ENCODE results near the gene IGF1. TPM values are rescaled to one million over a fixed set of nuclear protein-coding genes. Genes with fewer than 3 reads are reported as not detected.

Gene IGF1
- total and polyA plus RNA-seq, 9 of the 15 experiments (the other 6 are each of a cell fraction or from before 2014, with no cell fraction given): 3.7 to 13.9 (median 4.5) TPM

DNA sequence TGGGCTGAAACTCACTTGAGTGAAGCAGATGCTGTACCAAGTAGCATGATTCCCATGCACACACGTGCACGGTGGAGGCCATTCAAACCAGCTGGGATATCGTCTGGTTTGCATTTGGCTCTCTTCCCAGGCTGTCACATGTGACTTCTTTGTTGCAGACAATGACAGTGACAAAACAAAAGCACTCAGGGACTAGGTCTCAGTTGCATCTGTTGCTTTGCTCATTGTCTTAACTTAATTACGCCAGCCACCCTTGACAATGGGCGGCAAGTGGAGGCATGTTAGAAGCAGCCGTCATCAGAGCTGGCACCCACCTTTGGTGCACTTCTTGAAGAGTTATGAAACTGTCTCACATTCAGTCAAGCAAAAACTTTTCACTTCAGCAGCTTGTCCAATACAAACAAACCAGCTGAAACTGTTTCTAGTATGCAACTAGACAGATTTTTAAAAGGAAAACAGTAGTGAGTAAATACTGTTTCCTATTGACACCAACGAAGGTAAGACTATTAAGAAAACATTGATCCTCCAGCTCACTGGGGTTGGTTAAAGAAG lies 74.3 kb downstream of the IGF1 start (continued):
- TF ChIP-seq, protein P1, sequence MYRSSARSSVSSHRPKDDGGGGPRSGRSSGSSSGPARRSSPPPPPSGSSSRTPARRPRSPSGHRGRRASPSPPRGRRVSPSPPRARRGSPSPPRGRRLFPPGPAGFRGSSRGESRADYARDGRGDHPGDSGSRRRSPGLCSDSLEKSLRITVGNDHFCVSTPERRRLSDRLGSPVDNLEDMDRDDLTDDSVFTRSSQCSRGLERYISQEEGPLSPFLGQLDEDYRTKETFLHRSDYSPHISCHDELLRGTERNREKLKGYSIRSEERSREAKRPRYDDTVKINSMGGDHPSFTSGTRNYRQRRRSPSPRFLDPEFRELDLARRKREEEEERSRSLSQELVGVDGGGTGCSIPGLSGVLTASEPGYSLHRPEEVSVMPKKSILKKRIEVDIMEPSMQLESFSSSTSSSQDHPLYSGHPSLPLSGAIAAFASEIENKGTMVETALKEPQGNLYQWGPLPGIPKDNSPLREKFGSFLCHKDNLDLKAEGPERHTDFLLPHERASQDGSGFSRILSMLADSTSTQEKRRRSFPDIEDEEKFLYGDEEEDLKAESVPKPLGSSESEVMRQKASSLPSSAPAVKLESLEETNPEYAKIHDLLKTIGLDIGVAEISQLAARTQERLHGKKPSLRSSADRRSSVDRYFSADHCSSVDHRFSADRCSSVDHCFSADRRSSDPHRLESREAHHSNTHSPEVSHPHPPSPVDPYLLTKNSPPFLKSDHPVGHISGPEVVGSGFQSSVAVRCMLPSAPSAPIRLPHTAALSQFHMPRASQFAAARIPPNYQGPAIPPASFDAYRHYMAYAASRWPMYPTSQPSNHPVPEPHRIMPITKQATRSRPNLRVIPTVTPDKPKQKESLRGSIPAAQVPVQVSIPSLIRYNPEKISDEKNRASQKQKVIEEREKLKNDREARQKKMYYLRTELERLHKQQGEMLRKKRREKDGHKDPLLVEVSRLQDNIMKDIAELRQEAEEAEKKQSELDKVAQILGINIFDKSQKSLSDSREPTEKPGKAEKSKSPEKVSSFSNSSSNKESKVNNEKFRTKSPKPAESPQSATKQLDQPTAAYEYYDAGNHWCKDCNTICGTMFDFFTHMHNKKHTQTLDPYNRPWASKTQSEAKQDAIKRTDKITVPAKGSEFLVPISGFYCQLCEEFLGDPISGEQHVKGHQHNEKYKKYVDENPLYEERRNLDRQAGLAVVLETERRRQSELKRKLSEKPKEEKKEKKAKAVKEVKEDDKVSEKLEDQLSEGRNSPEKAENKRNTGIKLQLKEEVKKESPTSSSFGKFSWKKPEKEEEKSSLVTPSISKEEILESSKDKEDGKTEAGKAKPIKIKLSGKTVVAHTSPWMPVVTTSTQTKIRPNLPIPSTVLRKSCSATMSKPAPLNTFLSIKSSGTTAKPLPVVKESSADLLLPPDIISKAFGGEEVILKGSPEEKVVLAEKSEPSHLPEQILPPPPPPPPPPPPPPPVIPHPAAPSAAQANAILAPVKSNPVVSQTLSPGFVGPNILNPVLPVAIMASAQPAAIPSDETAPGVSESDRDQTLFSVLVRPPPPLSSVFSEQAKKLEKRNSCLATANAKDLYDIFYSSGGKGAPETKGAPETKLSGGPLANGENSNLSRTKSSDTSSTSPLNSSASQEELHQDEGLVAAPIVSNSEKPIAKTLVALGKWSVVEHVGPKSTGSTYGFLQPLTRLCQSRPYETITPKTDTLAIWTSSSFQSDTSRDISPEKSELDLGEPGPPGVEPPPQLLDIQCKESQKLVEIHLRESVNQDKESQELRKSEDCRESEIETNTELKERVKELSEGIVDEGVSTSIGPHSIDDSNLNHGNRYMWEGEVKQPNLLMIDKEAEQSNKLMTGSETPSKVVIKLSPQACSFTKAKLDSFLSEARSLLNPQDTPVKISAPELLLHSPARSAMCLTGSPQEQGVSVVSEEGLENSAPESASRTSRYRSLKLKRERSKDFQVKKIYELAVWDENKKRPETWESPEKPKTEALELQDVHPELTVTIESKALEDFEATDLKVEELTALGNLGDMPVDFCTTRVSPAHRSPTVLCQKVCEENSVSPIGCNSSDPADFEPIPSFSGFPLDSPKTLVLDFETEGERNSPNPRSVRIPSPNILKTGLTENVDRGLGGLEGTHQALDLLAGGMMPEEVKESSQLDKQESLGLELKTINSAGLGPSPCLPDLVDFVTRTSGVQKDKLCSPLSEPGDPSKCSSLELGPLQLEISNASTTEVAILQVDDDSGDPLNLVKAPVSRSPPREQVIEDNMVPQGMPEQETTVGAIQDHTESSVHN (IDR thresholded peaks at IDR 0.05; ENCODE audit: borderline replicate concordance in 1 of 2, low read depth in 1 of 2): peak in 1 of 2 experiments; percentile 87; a peak in 2 of 4 replicates
- peak; percentile 50 for TF ChIP-seq ARID1B (IDR thresholded peaks at IDR 0.05)
- TF ChIP-seq, protein P2, sequence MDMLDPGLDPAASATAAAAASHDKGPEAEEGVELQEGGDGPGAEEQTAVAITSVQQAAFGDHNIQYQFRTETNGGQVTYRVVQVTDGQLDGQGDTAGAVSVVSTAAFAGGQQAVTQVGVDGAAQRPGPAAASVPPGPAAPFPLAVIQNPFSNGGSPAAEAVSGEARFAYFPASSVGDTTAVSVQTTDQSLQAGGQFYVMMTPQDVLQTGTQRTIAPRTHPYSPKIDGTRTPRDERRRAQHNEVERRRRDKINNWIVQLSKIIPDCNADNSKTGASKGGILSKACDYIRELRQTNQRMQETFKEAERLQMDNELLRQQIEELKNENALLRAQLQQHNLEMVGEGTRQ (CRISPR knock-in tag; IDR thresholded peaks at IDR 0.05): peak; percentile 59
- no peak for TF ChIP-seq HCFC1 (IDR thresholded peaks at IDR 0.05; ENCODE audit: low read depth, low read length)
- TF ChIP-seq, protein P3, sequence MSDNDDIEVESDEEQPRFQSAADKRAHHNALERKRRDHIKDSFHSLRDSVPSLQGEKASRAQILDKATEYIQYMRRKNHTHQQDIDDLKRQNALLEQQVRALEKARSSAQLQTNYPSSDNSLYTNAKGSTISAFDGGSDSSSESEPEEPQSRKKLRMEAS (CRISPR knock-in tag; IDR thresholded peaks at IDR 0.05): no peak
- TF ChIP-seq ZNF197 (CRISPR knock-in tag; IDR thresholded peaks at IDR 0.05; ENCODE audit: low read depth): no peak
- peak; percentile 52; the same call in 1 of the 2 replicates for TF ChIP-seq DPF2 (IDR thresholded peaks at IDR 0.05)
- TF ChIP-seq POLR2B (IDR thresholded peaks at IDR 0.05; ENCODE audit: low read depth, partially characterized antibody): no peak
- TF ChIP-seq, protein P4, sequence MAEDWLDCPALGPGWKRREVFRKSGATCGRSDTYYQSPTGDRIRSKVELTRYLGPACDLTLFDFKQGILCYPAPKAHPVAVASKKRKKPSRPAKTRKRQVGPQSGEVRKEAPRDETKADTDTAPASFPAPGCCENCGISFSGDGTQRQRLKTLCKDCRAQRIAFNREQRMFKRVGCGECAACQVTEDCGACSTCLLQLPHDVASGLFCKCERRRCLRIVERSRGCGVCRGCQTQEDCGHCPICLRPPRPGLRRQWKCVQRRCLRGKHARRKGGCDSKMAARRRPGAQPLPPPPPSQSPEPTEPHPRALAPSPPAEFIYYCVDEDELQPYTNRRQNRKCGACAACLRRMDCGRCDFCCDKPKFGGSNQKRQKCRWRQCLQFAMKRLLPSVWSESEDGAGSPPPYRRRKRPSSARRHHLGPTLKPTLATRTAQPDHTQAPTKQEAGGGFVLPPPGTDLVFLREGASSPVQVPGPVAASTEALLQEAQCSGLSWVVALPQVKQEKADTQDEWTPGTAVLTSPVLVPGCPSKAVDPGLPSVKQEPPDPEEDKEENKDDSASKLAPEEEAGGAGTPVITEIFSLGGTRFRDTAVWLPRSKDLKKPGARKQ (CRISPR knock-in tag; IDR thresholded peaks at IDR 0.05): no peak
- TF ChIP-seq TAF15 (IDR thresholded peaks at IDR 0.05; ENCODE audit: low read depth, low read length): no peak
- TF ChIP-seq, protein P5, sequence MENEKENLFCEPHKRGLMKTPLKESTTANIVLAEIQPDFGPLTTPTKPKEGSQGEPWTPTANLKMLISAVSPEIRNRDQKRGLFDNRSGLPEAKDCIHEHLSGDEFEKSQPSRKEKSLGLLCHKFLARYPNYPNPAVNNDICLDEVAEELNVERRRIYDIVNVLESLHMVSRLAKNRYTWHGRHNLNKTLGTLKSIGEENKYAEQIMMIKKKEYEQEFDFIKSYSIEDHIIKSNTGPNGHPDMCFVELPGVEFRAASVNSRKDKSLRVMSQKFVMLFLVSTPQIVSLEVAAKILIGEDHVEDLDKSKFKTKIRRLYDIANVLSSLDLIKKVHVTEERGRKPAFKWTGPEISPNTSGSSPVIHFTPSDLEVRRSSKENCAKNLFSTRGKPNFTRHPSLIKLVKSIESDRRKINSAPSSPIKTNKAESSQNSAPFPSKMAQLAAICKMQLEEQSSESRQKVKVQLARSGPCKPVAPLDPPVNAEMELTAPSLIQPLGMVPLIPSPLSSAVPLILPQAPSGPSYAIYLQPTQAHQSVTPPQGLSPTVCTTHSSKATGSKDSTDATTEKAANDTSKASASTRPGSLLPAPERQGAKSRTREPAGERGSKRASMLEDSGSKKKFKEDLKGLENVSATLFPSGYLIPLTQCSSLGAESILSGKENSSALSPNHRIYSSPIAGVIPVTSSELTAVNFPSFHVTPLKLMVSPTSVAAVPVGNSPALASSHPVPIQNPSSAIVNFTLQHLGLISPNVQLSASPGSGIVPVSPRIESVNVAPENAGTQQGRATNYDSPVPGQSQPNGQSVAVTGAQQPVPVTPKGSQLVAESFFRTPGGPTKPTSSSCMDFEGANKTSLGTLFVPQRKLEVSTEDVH (IDR thresholded peaks at IDR 0.05; ENCODE audit: low read depth, partially characterized antibody): no peak
- TF ChIP-seq, protein P6, sequence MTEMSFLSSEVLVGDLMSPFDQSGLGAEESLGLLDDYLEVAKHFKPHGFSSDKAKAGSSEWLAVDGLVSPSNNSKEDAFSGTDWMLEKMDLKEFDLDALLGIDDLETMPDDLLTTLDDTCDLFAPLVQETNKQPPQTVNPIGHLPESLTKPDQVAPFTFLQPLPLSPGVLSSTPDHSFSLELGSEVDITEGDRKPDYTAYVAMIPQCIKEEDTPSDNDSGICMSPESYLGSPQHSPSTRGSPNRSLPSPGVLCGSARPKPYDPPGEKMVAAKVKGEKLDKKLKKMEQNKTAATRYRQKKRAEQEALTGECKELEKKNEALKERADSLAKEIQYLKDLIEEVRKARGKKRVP (CRISPR knock-in tag; IDR thresholded peaks at IDR 0.05): no peak

Data from K562 (cell line).